ENCODE data around the gene NT5C. TPM values are rescaled to one million over a fixed set of nuclear protein-coding genes. Genes with fewer than 3 reads are reported as not detected.

The NT5C gene
- total and polyA plus RNA-seq, 12 donors: 17.1 to 71.7 (median 23.6) TPM

DNA sequence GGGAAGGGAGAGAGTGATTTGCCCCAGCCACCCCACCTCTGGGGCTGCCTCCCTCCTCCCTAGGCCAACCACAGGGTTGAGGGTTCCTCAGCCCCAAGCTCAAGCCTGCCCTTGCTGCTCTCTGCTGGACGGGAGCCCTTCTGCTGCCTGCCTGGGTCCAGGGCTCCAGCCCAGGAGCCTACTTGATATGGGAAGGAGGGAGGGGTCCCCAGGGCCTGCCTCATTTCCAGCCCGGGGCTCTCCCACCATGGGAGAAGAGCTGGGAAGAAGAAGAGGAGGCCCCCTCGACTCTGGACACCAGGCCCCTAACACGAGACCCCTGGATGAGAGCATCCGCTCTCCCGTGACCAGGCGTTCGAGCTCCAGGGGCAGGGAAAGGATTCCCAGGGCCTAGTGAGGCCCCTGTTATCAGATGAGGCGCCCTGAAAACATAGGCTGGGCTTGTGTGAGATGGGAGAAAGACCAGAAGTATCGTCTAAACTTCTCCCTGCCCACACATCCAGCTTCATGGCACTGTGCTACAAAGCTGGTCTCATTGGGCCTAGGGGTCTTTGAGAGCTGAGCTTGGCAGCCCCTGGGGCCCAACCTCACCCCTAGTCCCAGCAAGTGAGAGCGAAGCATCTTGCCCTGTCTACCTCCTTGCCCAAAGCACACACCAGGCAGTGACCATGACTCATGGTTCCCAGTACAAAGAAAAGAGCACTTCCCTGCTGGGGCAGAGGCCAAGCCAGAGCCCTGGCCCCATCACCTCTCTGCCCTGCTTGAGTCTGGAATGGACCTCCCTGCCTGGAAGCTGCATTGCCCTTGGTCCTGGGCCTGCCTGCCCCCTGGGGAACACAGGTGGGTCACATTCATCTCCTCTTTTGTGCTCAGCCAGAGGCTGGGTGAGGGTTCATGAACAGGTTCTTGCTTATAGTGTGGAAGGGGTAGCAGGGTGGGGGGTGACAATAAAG, 42.8 kb downstream of the NT5C start:
- TF ChIP-seq, protein P1, sequence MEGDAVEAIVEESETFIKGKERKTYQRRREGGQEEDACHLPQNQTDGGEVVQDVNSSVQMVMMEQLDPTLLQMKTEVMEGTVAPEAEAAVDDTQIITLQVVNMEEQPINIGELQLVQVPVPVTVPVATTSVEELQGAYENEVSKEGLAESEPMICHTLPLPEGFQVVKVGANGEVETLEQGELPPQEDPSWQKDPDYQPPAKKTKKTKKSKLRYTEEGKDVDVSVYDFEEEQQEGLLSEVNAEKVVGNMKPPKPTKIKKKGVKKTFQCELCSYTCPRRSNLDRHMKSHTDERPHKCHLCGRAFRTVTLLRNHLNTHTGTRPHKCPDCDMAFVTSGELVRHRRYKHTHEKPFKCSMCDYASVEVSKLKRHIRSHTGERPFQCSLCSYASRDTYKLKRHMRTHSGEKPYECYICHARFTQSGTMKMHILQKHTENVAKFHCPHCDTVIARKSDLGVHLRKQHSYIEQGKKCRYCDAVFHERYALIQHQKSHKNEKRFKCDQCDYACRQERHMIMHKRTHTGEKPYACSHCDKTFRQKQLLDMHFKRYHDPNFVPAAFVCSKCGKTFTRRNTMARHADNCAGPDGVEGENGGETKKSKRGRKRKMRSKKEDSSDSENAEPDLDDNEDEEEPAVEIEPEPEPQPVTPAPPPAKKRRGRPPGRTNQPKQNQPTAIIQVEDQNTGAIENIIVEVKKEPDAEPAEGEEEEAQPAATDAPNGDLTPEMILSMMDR (IDR thresholded peaks at IDR 0.05): peak in 1 of 9 donors; percentile 14
- Histone ChIP-seq H3K36me3 (peaks cover 0 to 3% (median 0%) of the 10 kb centered on the region in 9 donors), H3K27me3 (no peaks in the 10 kb centered on the region), H3K27ac (peak overlapping the region; percentile 46 to 98 (median 93)), H3K9me3 (no peaks in the 10 kb centered on the region), H3K4me1 (peaks cover 14 to 64% (median 36%) of the 10 kb centered on the region in 9 donors), H3K4me3 (peak overlapping the region; percentile 24 to 88 (median 66))
- DNase-seq (peak in 1 of 2 donors; percentile 21), ATAC-seq (peak; percentile 9 to 52 (median 24))
- WGBS, 2 donors: 76 to 79% methylated on average over 11 of the region's 11 CpGs
- intact Hi-C loops (cut with DNase I): no loop called here

DNA sequence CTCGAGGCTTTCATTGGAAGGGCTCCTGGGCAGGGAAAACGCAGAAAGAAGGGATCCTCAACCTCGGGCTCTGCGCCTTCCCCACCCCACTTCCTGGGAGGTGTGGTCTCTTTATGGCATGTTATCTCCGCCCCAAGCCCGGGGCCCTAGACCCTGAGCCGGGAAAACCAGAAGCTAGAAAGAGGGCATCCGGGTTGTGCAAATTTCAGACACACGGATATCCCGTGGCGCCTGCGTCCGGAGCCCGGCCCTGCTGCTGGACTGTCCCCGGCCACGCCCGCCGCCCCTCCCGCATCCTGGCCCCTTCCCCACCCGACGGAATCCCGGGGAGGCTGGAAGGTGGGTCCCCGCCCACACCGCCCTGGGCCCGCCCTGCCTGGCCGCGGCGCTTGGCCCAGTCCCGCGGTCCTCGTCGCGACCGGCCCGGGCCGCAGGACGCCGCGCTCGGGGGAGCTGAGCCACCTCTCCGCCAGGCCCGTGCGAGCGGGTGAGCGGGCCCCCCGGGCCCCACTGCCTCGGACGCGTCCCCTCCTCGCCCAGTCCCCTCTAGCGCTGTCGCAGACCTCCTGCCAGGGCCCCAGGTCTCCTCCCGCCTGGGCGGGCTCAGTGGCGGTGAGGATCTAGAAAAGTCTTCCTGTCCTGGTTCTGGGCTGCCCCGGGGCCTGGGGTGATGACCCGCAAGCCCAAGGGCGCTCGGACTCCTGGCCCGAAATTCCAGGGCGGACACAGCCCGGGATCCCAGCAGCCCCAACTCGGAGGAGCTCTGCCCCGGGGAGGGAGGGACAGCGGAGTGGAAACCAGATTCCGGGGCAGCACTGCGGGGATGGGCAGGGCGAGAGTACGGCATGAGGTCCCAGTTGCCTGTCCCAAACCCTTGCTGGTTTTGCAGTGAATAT, 43.7 kb downstream of the NT5C start, which contains the start of gene SLC16A5:
Gene SLC16A5 (plus strand): TSS at position 397 of the 896 bp plus-strand sequence. CDS start 5,683 bp downstream, outside the sequence.
- Histone ChIP-seq H3K36me3 (no peaks in the 10 kb centered on the region), H3K9me3 (no peaks in the 10 kb centered on the region), H3K4me3 (peak within 1 kb of the TSS; percentile 24 to 88 (median 66)), H3K27me3 (no peaks in the 10 kb centered on the region), H3K4me1 (peaks cover 14 to 60% (median 37%) of the 10 kb centered on the region in 9 donors), H3K27ac (peak within 1 kb of the TSS; percentile 46 to 98 (median 93))
- intact Hi-C loops (cut with DNase I): no loop called here
- 4 to 5% methylated on average over 61 to 69 of the region's 69 CpGs for WGBS, 2 donors
- peak; percentile 89 to 91 for DNase-seq
- ATAC-seq: peak; percentile 91 to 95 (median 94)
- TF ChIP-seq, protein P1 (IDR thresholded peaks at IDR 0.05): no peak

- Histone ChIP-seq H3K27ac (peak overlapping the region in 9 of 10 donors; percentile 68 to 98 (median 94)), H3K4me3 (peak overlapping the region; percentile 24 to 88 (median 66)), H3K9me3 (no peaks in the 10 kb centered on the region), H3K4me1 (peaks cover 14 to 60% (median 37%) of the 10 kb centered on the region in 9 donors), H3K27me3 (no peaks in the 10 kb centered on the region), H3K36me3 (no peaks in the 10 kb centered on the region)
- TF ChIP-seq, protein P1 (IDR thresholded peaks at IDR 0.05): no peak
- WGBS, 2 donors: 71 to 77% methylated on average over 12 of the region's 12 CpGs
- DNase-seq (no peak), ATAC-seq (peak in 1 of 8 donors; percentile 0)
- intact Hi-C loops (cut with DNase I): no loop called here
These were observed 44.4 kb downstream of the NT5C start for GRCh38 chr17:75087182-75087557.
